GM12892 (cell line): ENCODE results near the gene GALNT2.

Experiments used
- POLR2A ChIP-seq: IDR thresholded peaks from 2 replicates; pipeline ENCODE4 v1.6.1; 2011; ENCODE audit warnings: low read depth, low read length, control low read depth
- POLR2AphosphoS5 ChIP-seq: IDR thresholded peaks from 2 replicates; pipeline ENCODE4 v1.6.1; 2011; ENCODE audit warnings: low read depth, low read length, control low read depth
- TAF1 ChIP-seq: IDR thresholded peaks from 2 replicates; pipeline ENCODE4 v1.6.1; 2011; ENCODE audit warnings: low read depth, mild to moderate bottlenecking, control low read depth, low read length, borderline replicate concordance

- no peak for TF ChIP-seq POLR2AphosphoS5
- no peak for TF ChIP-seq POLR2A
- no peak for TF ChIP-seq TAF1
Measured at GRCh38 chr1:230282157-230282556, 215.1 kb downstream of the GALNT2 start.
